Measurements from ENCODE around the gene C11orf71.

Gene C11orf71

DNA sequence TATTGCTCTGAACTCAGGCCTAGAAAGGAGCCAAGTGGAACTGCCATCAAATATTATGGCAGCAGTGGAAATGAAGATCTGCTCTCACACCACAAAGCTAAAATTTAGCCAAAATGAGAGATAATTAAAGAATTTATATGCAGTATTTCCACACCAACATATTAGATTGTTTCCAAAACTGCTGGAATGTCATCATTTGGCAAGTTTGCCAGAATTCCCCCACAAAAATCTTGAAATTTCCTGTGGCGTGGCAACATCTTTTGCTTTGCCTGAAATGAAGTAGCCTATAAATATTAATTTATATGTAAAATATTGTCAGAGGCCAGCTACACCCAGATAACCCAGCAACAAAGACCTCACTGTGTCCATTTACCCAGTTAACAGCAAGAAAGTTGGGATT is 13.8 kb downstream of the C11orf71 start:
- DNase-seq (ENCODE audit: low spot score) (no peak), ATAC-seq (ENCODE audit: low read depth) (no peak)
- H3K9me3 ChIP-seq (ENCODE audit: severe bottlenecking): no peaks in the 10 kb centered on the region
- TF ChIP-seq, protein P1, sequence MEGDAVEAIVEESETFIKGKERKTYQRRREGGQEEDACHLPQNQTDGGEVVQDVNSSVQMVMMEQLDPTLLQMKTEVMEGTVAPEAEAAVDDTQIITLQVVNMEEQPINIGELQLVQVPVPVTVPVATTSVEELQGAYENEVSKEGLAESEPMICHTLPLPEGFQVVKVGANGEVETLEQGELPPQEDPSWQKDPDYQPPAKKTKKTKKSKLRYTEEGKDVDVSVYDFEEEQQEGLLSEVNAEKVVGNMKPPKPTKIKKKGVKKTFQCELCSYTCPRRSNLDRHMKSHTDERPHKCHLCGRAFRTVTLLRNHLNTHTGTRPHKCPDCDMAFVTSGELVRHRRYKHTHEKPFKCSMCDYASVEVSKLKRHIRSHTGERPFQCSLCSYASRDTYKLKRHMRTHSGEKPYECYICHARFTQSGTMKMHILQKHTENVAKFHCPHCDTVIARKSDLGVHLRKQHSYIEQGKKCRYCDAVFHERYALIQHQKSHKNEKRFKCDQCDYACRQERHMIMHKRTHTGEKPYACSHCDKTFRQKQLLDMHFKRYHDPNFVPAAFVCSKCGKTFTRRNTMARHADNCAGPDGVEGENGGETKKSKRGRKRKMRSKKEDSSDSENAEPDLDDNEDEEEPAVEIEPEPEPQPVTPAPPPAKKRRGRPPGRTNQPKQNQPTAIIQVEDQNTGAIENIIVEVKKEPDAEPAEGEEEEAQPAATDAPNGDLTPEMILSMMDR (IDR thresholded peaks at IDR 0.05; ENCODE audit: poor library complexity, severe bottlenecking): no peak
- no peak overlapping the region for H3K4me3 ChIP-seq (ENCODE audit: severe bottlenecking)
- no peak overlapping the region for H3K27ac ChIP-seq (ENCODE audit: poor library complexity, severe bottlenecking)
- H3K4me1 ChIP-seq (ENCODE audit: insufficient read depth, poor library complexity, severe bottlenecking): no peaks in the 10 kb centered on the region
- no peaks in the 10 kb centered on the region for H3K36me3 ChIP-seq (ENCODE audit: low read depth)
- no peaks in the 10 kb centered on the region for H3K27me3 ChIP-seq (ENCODE audit: insufficient read depth, poor library complexity, severe bottlenecking)

DNA sequence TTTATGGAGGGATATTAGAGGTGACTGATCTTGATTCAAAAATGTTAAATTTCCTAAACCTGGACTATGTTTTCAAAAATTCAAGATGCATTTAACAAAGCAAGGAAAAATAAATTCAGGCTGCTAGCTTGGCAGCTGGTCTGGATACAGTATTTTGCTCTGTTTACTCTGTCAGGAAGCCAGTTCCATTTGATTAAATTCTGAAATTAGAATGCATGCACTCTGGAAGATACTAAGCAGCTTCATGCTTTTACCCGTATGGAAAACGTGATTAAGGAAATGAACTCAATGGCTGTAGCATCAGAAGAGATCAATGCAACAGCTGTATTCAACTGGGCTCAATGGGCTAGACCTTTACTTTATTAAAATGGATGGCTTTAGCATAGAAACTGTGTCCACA is 14.2 kb downstream of the C11orf71 start:
- H3K36me3 ChIP-seq (ENCODE audit: low read depth): no peaks in the 10 kb centered on the region
- TF ChIP-seq, protein P1 (IDR thresholded peaks at IDR 0.05; ENCODE audit: poor library complexity, severe bottlenecking): no peak
- no peak overlapping the region for H3K27ac ChIP-seq (ENCODE audit: poor library complexity, severe bottlenecking)
- DNase-seq (ENCODE audit: low spot score) (no peak), ATAC-seq (ENCODE audit: low read depth) (no peak)
- H3K4me3 ChIP-seq (ENCODE audit: severe bottlenecking): no peak overlapping the region
- H3K4me1 ChIP-seq (ENCODE audit: insufficient read depth, poor library complexity, severe bottlenecking): no peaks in the 10 kb centered on the region
- no peaks in the 10 kb centered on the region for H3K9me3 ChIP-seq (ENCODE audit: severe bottlenecking)
- no peaks in the 10 kb centered on the region for H3K27me3 ChIP-seq (ENCODE audit: insufficient read depth, poor library complexity, severe bottlenecking)

DNA sequence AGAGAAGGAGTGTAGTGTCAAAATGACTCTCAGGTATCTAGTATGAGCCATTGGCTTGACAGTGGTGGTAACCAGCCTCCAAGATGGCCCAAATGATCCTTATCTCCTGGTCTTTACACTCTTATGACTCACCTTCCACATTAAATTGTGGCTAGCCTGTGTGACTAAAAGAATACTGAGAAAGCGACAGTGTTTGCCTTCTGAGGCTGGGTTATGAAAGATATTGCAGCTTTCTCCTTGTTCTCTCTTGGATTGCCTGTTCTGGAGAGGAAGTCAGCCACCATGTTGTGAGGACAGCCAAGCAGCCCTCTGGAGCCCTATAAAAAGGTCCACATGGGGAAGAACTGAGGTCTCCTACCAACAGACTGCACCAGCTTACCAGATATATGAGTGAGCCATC is 15.8 kb downstream of the C11orf71 start:
- H3K4me3 ChIP-seq (ENCODE audit: severe bottlenecking): no peak overlapping the region
- TF ChIP-seq, protein P1 (IDR thresholded peaks at IDR 0.05; ENCODE audit: poor library complexity, severe bottlenecking): no peak
- ATAC-seq (ENCODE audit: low read depth): no peak
- no peaks in the 10 kb centered on the region for H3K36me3 ChIP-seq (ENCODE audit: low read depth)
- no peaks in the 10 kb centered on the region for H3K9me3 ChIP-seq (ENCODE audit: severe bottlenecking)
- H3K4me1 ChIP-seq (ENCODE audit: insufficient read depth, poor library complexity, severe bottlenecking): no peaks in the 10 kb centered on the region
- H3K27ac ChIP-seq (ENCODE audit: poor library complexity, severe bottlenecking): no peak overlapping the region
- H3K27me3 ChIP-seq (ENCODE audit: insufficient read depth, poor library complexity, severe bottlenecking): no peaks in the 10 kb centered on the region
- DNase-seq (ENCODE audit: low spot score): no peak

DNA sequence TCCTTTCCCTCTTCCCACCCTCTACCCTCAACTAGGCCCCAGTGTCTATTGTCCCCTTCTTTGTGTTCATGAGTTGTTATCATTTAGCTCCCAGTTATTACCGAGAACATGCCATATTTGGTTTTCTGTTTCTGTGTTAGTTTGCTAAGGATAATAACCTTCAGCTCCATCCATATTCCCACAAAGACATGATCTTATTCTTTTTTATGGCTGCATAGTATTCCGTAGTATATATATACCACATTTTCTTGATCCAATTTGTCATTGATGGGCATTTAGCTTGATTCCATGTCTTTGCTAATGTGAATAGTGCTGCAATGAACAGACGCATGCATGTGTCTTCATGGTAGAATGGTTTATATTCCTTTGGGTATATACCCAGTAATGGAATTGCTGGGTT is 17.8 kb downstream of the C11orf71 start:
- Histone ChIP-seq H3K27me3 (ENCODE audit: insufficient read depth, poor library complexity, severe bottlenecking) (no peaks in the 10 kb centered on the region), H3K4me3 (ENCODE audit: severe bottlenecking) (no peak overlapping the region), H3K27ac (ENCODE audit: poor library complexity, severe bottlenecking) (no peak overlapping the region), H3K9me3 (ENCODE audit: severe bottlenecking) (no peaks in the 10 kb centered on the region), H3K4me1 (ENCODE audit: insufficient read depth, poor library complexity, severe bottlenecking) (no peaks in the 10 kb centered on the region), H3K36me3 (ENCODE audit: low read depth) (no peaks in the 10 kb centered on the region)
- DNase-seq (ENCODE audit: low spot score) (no peak), ATAC-seq (ENCODE audit: low read depth) (no peak)
- TF ChIP-seq, protein P1 (IDR thresholded peaks at IDR 0.05; ENCODE audit: poor library complexity, severe bottlenecking): no peak

DNA sequence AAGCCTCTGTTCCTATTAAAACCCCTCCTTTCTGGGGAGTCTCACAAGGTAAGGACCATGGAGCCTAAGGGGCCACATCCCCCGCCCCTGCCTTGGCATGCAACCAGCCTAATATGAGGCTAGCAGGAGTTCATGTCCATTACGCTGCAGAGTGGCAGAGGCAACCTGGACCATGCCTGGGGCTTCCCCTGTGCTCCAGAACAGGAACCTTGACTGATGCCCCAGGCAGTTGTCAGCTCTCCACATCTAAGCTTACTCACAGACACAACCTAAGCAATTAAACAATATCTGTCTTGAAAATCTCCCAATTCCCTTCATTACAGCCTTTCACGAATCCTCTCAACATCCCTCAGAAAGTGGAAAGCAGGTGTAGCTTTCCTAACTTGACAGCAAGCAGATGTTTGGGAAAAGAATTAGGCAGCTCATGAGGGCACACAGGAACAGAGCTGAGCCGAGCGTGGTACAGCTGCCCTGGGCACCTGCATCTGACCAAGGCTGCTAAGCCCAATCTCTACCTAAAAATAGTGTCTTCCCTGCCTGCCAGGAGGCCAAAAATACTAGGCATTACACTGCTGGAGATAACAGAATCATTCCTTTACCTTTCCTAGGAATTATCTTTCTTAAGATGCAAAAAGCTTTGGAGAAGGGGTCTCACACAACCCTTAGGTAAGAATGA is 20.8 kb downstream of the C11orf71 start:
- TF ChIP-seq, protein P1 (IDR thresholded peaks at IDR 0.05; ENCODE audit: poor library complexity, severe bottlenecking): no peak
- Histone ChIP-seq H3K27me3 (ENCODE audit: insufficient read depth, poor library complexity, severe bottlenecking) (no peaks in the 10 kb centered on the region), H3K36me3 (ENCODE audit: low read depth) (no peaks in the 10 kb centered on the region), H3K4me3 (ENCODE audit: severe bottlenecking) (no peak overlapping the region), H3K27ac (ENCODE audit: poor library complexity, severe bottlenecking) (no peak overlapping the region), H3K9me3 (ENCODE audit: severe bottlenecking) (no peaks in the 10 kb centered on the region), H3K4me1 (ENCODE audit: insufficient read depth, poor library complexity, severe bottlenecking) (no peaks in the 10 kb centered on the region)
- ATAC-seq (ENCODE audit: low read depth): no peak
- no peak for DNase-seq (ENCODE audit: low spot score)

Measured in RWPE2 (cell line).